Superior temporal gyrus (tissue), 1 donor: Measurements from ENCODE around the gene PTPN20.
"Not testable (repeated sequence)": the region's sequence is repeated elsewhere in the genome, so short reads cannot be mapped to it uniquely, and the experiment has no call there.

Experiments used
- DNase-seq: peaks from one replicate; pipeline ENCODE4 v3.0.0-alpha.2; 2016; ENCODE audit errors: extremely low spot score

Gene PTPN20

GRCh38 chr10:46952540-46952939, 41.3 kb downstream of the PTPN20 start:
- not testable (repeated sequence) for DNase-seq

GRCh38 chr10:46960742-46961141, 49.5 kb downstream of the PTPN20 start:
- DNase-seq = not testable (repeated sequence)

- not testable (repeated sequence) for DNase-seq
Measured at GRCh38 chr10:46963356-46963755, 52.1 kb downstream of the PTPN20 start.

GRCh38 chr10:46967013-46967412, 55.8 kb downstream of the PTPN20 start:
- DNase-seq = not testable (repeated sequence)

DNA sequence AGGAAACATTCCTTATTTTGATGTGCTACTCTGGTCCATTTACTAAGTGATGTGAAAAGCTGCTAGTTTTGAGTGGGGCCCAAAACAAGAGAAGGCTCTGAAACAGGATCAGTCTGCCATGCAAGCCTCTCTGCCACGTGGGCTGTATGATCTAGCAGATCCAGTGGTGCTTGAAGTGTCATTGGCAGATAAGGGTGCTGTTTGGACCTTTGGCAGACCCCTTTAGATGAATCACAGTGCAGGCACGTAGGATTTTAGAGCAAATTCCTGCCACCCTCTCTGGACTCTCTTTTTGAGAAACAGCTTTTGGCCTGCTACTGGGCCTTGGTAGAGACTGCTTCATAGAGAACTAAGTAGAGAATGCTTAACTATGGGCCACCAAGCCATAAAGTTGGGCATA, 69.0 kb downstream of the PTPN20 start:
- not testable (repeated sequence) for DNase-seq

- not testable (repeated sequence) for DNase-seq
Measured at GRCh38 chr10:46987233-46987924, 76.2 kb downstream of the PTPN20 start.

- peak; percentile 80 for DNase-seq
Measured at GRCh38 chr10:46992803-46993561, 81.8 kb downstream of the PTPN20 start.

- no peak for DNase-seq
Measured at GRCh38 chr10:46995234-46995633, 84.0 kb downstream of the PTPN20 start.

GRCh38 chr10:46998192-46998591, 87.0 kb downstream of the PTPN20 start:
- no peak for DNase-seq

GRCh38 chr10:46998595-46998994, 87.4 kb downstream of the PTPN20 start:
- DNase-seq = no peak

DNA sequence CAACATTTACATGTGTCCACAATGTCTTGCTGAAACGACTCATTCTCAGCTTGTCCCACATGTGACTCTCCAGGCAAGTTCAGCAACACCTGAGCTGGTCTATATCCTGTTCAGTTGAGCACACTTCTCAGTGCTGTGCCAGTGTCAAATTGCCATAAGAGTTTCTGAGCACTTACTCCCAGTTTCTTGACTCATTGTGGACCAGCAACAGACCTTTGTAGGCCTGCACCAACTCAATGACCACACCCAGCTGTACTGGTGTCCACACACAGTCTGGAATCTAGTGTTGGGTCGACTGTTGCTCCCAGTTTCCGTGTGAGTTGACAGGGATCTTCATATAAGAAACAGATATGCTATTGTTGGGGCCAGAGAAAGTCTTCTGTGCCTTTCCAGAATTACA, 88.0 kb downstream of the PTPN20 start:
- DNase-seq = no peak

GRCh38 chr10:47008769-47009168, 97.5 kb downstream of the PTPN20 start:
- DNase-seq = no peak

DNA sequence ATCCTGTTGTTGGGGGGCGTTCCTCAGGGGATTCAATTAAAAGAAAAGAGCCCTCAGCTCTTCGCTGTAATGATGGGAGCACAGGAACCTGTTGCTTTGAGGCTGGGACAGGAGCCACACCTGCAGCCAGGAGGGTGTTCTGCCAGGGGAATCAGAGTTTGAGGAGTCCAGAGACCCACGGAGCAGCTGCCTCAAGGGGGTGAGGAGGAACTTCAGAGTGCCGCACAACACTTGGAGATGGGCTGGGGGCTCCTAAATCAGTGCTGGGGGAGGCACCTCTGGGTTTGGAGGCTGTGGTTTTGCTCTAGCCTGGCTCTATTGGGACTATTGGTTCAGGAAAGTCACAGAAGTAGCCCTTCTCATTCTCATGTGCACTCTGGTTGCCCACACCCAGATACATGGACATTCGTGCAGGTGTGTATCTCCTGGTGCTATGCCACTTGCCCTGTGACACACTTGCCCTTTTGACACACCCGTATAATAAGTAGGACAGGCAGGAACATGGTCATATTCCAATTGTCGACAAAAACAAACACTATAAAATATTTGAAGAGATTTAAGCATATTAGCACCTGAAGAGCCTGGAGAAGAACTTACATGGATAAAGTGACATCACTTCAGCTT, 98.1 kb downstream of the PTPN20 start:
- no peak for DNase-seq

GRCh38 chr10:47010036-47010435, 98.8 kb downstream of the PTPN20 start:
- no peak for DNase-seq

- DNase-seq = no peak
Measured at GRCh38 chr10:47012214-47012613, 101.0 kb downstream of the PTPN20 start.

DNA sequence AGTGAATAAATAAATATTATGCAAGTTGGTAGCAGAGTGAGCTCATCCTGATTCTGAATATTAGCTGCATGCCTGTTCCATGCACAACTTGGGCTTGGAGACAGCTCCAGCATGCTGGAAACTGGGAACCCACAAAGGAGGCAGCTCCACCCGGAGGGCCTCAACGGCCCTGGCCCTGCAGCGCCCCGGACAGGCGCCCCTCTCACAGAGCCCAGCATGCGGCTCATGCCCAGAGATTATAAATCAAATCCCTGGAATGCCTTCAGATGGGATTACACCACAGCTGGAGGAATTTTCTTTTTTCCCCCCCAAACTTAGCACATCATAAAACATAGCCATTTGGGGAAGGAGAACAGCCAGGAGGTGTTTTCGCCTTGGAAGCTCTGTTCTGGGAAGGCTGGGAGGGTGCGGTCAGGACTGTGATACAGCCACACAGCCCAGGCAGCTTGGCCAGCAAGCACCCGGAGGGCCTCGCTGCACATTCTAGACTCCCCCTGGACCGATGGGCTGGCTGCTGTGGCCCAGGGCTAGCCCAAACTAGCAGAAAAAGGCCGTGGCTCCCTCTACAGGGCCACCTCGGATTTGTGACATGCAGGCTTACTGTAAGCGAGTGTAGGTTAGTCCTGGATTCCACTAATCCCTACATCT, 102.4 kb downstream of the PTPN20 start:
- DNase-seq = no peak

- DNase-seq = no peak
Measured at GRCh38 chr10:47015404-47015803, 104.2 kb downstream of the PTPN20 start.

DNA sequence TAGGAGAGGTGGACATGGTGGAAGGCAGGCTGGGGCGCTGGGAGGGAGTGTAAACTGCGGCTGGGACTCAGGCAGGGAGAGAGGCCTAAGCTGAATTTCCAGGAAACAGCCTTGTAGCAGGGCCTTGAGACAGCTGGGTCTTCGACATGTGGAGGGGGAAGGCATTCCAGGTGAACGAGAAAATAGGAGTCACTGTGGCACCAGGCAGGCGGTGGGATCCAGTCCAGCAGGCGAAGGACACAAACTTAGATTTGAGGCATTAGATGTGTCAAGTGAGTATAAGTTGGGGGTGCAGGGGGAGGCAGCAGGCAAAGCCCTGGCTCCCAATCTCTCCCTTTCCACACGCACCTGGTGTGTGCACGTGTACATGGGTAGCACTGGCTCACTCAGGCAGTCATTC, 105.3 kb downstream of the PTPN20 start:
- DNase-seq = no peak

DNA sequence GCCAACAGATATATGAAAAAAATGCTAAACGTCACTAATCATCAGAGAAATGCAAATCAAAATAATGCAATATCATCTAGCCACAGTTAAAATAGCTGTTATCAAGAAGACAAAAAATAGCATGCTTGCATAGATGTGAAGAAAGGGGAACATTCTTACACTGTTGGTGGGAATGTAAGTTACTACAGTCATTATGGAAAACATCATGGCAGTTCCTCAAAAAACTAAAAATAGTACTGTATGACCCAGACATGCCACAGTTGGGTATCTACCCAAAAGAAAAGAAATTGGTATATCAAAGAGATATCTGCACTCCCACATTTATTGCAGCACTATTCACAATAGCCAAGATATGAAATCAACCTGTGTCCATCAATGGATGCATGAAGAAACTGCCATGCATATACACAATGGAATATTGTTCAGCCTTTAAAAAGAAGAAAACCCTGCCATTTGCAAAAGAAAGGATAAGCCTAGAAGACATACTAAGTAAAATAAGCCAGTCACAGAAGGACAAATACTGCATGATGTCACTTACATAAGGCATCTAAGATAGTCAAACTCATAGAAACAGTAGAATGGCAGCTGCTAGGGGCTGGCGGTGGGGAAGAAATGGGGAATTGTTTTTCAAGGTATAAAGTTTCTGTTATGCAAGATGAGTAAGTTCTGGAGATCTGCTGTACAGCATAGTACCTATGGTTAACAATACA, 107.0 kb downstream of the PTPN20 start:
- no peak for DNase-seq

DNA sequence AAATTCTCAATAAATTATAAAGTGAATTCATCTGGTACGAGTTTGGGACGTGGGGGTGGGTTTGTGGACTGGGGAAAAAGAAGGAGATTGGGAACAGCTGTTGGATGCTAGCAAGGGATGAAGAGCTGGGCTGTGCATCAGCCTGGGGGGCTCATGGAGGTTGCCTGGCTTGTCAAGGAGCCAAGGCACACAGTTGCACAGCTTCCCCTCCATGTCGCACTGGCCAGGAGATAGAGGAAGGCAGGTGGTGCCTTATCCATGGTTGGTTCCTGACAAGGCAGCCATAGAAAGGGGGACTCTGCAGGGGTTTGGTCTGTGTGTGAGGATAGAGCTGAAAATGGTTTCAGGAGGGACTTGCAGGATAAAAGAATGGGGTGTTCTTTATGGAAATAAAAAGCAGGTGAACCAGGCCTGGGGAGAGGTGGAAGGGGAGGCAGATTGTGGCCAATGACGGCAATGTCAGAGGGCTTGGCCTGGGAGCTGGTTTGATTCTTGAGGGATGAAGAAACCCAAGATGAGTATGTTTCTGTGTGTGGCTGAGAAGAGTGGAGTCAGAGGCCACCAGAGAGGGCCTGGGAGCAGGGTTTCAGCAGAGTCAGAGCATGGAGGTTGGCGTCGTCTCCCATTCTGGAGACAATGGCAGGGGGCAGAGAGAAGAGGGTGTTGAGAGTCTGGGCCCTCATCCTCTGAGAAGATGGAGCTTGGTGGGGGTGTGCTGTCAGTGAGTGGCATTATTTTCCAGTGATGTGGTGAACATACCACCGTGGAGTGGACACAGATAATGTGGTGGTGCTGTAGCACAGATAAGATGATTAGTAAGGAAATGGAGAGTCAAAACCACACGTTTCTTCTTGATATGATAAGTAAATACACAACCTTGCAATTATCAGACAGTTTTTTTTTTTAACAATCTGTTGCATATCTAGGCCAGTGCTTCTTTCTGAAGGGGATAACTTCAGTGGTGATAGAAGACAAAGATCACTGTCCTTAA, 108.2 kb downstream of the PTPN20 start:
- no peak for DNase-seq
